ENCODE data around the gene TMED7.

TMED7 gene

GRCh38 chr5:115577329-115577728, 48.5 kb downstream of the TMED7 start:
- no peaks in the 10 kb centered on the region for H3K27me3 ChIP-seq
- H3K4me1 ChIP-seq: no peaks in the 10 kb centered on the region; the same call in 1 of the 2 replicates
- no peak overlapping the region for H3K4me3 ChIP-seq (ENCODE audit: low read depth, low read length)
- H3K9me3 ChIP-seq: no peaks in the 10 kb centered on the region
- DNase-seq: no peak
- TF ChIP-seq CTCF (IDR thresholded peaks at IDR 0.05; ENCODE audit: low read depth, low read length): no peak
- H3K36me3 ChIP-seq: no peaks in the 10 kb centered on the region

- H3K4me1 ChIP-seq: no peaks in the 10 kb centered on the region
- H3K27me3 ChIP-seq: no peaks in the 10 kb centered on the region
- no peaks in the 10 kb centered on the region for H3K9me3 ChIP-seq
- TF ChIP-seq CTCF (IDR thresholded peaks at IDR 0.05; ENCODE audit: low read depth, low read length): no peak
- DNase-seq: no peak
- no peak overlapping the region for H3K4me3 ChIP-seq (ENCODE audit: low read depth, low read length)
- no peaks in the 10 kb centered on the region for H3K36me3 ChIP-seq
Observed at GRCh38 chr5:115575167-115576070, 50.4 kb downstream of the TMED7 start.

- no peaks in the 10 kb centered on the region for H3K27me3 ChIP-seq
- no peak for DNase-seq
- no peaks in the 10 kb centered on the region for H3K9me3 ChIP-seq
- no peaks in the 10 kb centered on the region for H3K36me3 ChIP-seq
- no peak for TF ChIP-seq CTCF (IDR thresholded peaks at IDR 0.05; ENCODE audit: low read depth, low read length)
- H3K4me1 ChIP-seq: no peaks in the 10 kb centered on the region
- no peak overlapping the region for H3K4me3 ChIP-seq (ENCODE audit: low read depth, low read length)
Observed at GRCh38 chr5:115573133-115573532, 52.7 kb downstream of the TMED7 start.

- no peaks in the 10 kb centered on the region for H3K36me3 ChIP-seq
- no peak for DNase-seq
- no peak for TF ChIP-seq CTCF (IDR thresholded peaks at IDR 0.05; ENCODE audit: low read depth, low read length)
Observed at GRCh38 chr5:115571441-115571878, 54.4 kb downstream of the TMED7 start.

GRCh38 chr5:115568668-115569067, 57.2 kb downstream of the TMED7 start:
- DNase-seq: no peak
- no peak for TF ChIP-seq CTCF (IDR thresholded peaks at IDR 0.05; ENCODE audit: low read depth, low read length)
- no peaks in the 10 kb centered on the region for H3K27me3 ChIP-seq
- H3K9me3 ChIP-seq: no peaks in the 10 kb centered on the region
- H3K4me3 ChIP-seq (ENCODE audit: low read depth, low read length): no peak overlapping the region
- no peaks in the 10 kb centered on the region for H3K36me3 ChIP-seq
- no peaks in the 10 kb centered on the region for H3K4me1 ChIP-seq

More at GRCh38 chr5:115571441-115571878, 54.4 kb downstream of the TMED7 start:
- H3K4me3 ChIP-seq (ENCODE audit: low read depth, low read length): no peak overlapping the region
- H3K4me1 ChIP-seq: no peaks in the 10 kb centered on the region
- H3K27me3 ChIP-seq: no peaks in the 10 kb centered on the region
- H3K9me3 ChIP-seq: no peaks in the 10 kb centered on the region

- peak; percentile 39 for DNase-seq
- H3K36me3 ChIP-seq: no peaks in the 10 kb centered on the region
Observed at GRCh38 chr5:115565233-115565632, 60.6 kb downstream of the TMED7 start.

More at GRCh38 chr5:115565233-115565632, 60.6 kb downstream of the TMED7 start:
- no peaks in the 10 kb centered on the region for H3K27me3 ChIP-seq
- no peak for TF ChIP-seq CTCF (IDR thresholded peaks at IDR 0.05; ENCODE audit: low read depth, low read length)
- H3K4me1 ChIP-seq: no peaks in the 10 kb centered on the region
- no peak overlapping the region for H3K4me3 ChIP-seq (ENCODE audit: low read depth, low read length)
- no peaks in the 10 kb centered on the region for H3K9me3 ChIP-seq

All from BE2C (cell line).